ENCODE results near the gene OXER1.
"Not testable (repeated sequence)": the region's sequence is repeated elsewhere in the genome, so short reads cannot be mapped to it uniquely, and the experiment has no call there.

DNA sequence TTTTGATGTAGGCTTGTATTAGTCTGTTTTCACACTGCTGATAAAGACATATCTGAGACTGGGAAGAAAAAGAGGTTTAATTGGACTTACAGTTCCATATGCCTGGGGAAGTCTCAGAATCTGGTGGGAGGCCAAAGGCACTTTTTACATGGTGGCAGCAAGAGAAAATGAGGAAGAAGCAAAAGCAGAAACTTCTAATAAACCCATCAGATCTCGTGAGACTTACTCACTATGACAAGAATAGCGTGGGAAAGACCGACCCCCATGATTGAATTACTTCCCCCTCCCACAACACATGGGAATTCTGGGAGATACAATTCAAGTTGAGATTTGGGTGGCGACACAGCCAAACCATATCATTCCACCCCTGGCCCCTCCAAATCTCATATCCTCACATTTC, 32.6 kb downstream of the OXER1 start:
- not testable (repeated sequence) for TF ChIP-seq CTCF (conservative IDR thresholded peaks at IDR 0.05); ZFX (IDR thresholded peaks at IDR 0.05)

Measured in C4-2B (cell line).